ENCODE measurements around the gene TPD52L1. TPM values are rescaled to one million over a fixed set of nuclear protein-coding genes. Genes with fewer than 3 reads are reported as not detected.

The TPD52L1 gene
- total RNA-seq, 4 donors from 2014 or later, result 13.4 to 39.6 (median 21.2) TPM

- Histone ChIP-seq H3K9me3 (no peaks in the 10 kb centered on the region), H3K4me1 (peaks cover 0 to 41% (median 4%) of the 10 kb centered on the region in 4 donors), H3K4me3 (no peak overlapping the region), H3K27ac (peak overlapping the region in 3 of 4 donors; percentile 64 to 78 (median 74)), H3K36me3 (no peaks in the 10 kb centered on the region), H3K27me3 (no peaks in the 10 kb centered on the region)
- no peak for DNase-seq
- no peak for TF ChIP-seq CTCF (IDR thresholded peaks at IDR 0.05)
- TF ChIP-seq POLR2A (IDR thresholded peaks at IDR 0.05), result no peak
Observed at GRCh38 chr6:125198398-125198937, 44.9 kb downstream of the TPD52L1 start.

- TF ChIP-seq POLR2A (IDR thresholded peaks at IDR 0.05) (no peak), CTCF (IDR thresholded peaks at IDR 0.05) (no peak)
- no peaks in the 10 kb centered on the region for H3K9me3 ChIP-seq
- H3K4me1 ChIP-seq, result peaks cover 0 to 41% (median 4%) of the 10 kb centered on the region in 4 donors
- H3K4me3 ChIP-seq, result no peak overlapping the region
- DNase-seq, result no peak
- H3K27me3 ChIP-seq, result no peaks in the 10 kb centered on the region
- no peak overlapping the region for H3K27ac ChIP-seq
- no peaks in the 10 kb centered on the region for H3K36me3 ChIP-seq
Observed at GRCh38 chr6:125200941-125201340, 47.4 kb downstream of the TPD52L1 start.

- no peaks in the 10 kb centered on the region for H3K9me3 ChIP-seq
- H3K27ac ChIP-seq, result peak overlapping the region in 1 of 4 donors; percentile 8
- peaks cover 0 to 33% (median 4%) of the 10 kb centered on the region in 4 donors for H3K4me1 ChIP-seq
- TF ChIP-seq POLR2A (IDR thresholded peaks at IDR 0.05) (no peak), CTCF (IDR thresholded peaks at IDR 0.05) (no peak)
- no peak overlapping the region for H3K4me3 ChIP-seq
- no peaks in the 10 kb centered on the region for H3K36me3 ChIP-seq
- no peaks in the 10 kb centered on the region for H3K27me3 ChIP-seq
- DNase-seq, result peak in 2 of 3 donors; percentile 56 to 68
Observed at GRCh38 chr6:125201961-125202729, 48.6 kb downstream of the TPD52L1 start.

- TF ChIP-seq POLR2A (IDR thresholded peaks at IDR 0.05), result no peak
- no peak for TF ChIP-seq CTCF (IDR thresholded peaks at IDR 0.05)
- Histone ChIP-seq H3K27ac (no peak overlapping the region), H3K36me3 (no peaks in the 10 kb centered on the region), H3K27me3 (no peaks in the 10 kb centered on the region), H3K9me3 (no peaks in the 10 kb centered on the region), H3K4me1 (peaks cover 0 to 27% (median 3%) of the 10 kb centered on the region in 4 donors), H3K4me3 (no peak overlapping the region)
- DNase-seq, result no peak
Observed at GRCh38 chr6:125203395-125203794, 49.8 kb downstream of the TPD52L1 start.

- TF ChIP-seq POLR2A (IDR thresholded peaks at IDR 0.05), result no peak
- TF ChIP-seq CTCF (IDR thresholded peaks at IDR 0.05), result no peak
- Histone ChIP-seq H3K4me3 (no peak overlapping the region), H3K27me3 (no peaks in the 10 kb centered on the region), H3K36me3 (no peaks in the 10 kb centered on the region), H3K4me1 (peaks cover 0 to 18% (median 2%) of the 10 kb centered on the region in 4 donors), H3K9me3 (no peaks in the 10 kb centered on the region), H3K27ac (no peak overlapping the region)
- no peak for DNase-seq
Observed at GRCh38 chr6:125205931-125206330, 52.4 kb downstream of the TPD52L1 start.
